ENCODE measurements around the gene UGT1A9.

DNA sequence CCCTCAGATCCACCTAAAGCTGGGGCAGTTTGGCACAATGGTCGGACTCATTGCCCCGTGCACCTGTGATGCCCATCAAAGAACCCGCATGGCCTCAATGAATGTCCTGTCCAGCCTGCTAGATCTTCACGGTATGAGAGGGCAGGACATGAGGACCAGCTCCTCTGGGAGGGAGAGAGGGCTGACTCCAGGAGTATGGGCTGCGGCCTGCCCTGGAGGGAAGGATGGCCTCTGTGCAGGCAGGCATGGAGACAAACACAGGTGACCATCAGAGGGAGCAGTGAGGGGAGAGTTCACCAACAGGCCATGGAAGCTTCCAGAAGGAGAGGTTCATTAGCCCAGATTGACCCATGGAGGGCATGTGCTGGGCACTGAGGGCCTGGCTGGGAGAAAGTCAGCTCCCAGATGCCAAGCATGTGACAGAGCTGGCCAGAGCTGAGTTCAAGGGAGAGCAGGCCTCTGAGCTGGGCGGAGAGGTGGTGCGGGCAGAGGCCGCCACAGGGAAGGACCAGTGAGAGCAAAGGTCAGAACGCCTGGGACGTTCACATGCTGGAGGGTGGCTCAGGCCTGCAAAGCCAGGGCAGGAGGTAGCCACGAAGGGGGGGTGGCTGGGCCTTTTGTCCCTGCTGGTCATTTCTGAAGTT is 146.4 kb downstream of the UGT1A9 start:
- TF ChIP-seq, protein P1, sequence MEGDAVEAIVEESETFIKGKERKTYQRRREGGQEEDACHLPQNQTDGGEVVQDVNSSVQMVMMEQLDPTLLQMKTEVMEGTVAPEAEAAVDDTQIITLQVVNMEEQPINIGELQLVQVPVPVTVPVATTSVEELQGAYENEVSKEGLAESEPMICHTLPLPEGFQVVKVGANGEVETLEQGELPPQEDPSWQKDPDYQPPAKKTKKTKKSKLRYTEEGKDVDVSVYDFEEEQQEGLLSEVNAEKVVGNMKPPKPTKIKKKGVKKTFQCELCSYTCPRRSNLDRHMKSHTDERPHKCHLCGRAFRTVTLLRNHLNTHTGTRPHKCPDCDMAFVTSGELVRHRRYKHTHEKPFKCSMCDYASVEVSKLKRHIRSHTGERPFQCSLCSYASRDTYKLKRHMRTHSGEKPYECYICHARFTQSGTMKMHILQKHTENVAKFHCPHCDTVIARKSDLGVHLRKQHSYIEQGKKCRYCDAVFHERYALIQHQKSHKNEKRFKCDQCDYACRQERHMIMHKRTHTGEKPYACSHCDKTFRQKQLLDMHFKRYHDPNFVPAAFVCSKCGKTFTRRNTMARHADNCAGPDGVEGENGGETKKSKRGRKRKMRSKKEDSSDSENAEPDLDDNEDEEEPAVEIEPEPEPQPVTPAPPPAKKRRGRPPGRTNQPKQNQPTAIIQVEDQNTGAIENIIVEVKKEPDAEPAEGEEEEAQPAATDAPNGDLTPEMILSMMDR (IDR thresholded peaks at IDR 0.05) = no peak
- no peak for TF ChIP-seq NFIC (IDR thresholded peaks at IDR 0.05; ENCODE audit: borderline replicate concordance)
- TF ChIP-seq TAF1 (IDR thresholded peaks at IDR 0.05; ENCODE audit: borderline replicate concordance, low read depth, low read length) = no peak
- no peak for TF ChIP-seq EP300 (IDR thresholded peaks at IDR 0.05; ENCODE audit: borderline replicate concordance in 1 of 2, low read depth in 1 of 2, low read length in 1 of 2)
- TF ChIP-seq RAD21 (IDR thresholded peaks at IDR 0.05; ENCODE audit: low read length) = no peak
- no peak for TF ChIP-seq POLR2AphosphoS5 (IDR thresholded peaks at IDR 0.05; ENCODE audit: low read depth, low read length)
